HepG2 (cell line): ENCODE results near the gene CAMTA1.

Experiments
- ELF1 ChIP-seq: sonication (generic); formaldehyde crosslinking; IDR thresholded peaks from 2 replicates; pipeline ENCODE4 v1.4.0; 2020; ENCODE audit warnings: missing genetic modification reagents
- POLR2AphosphoS5 ChIP-seq: IDR thresholded peaks from 2 replicates; pipeline ENCODE4 v1.6.1; 2012; ENCODE audit warnings: low read depth, low read length

DNA sequence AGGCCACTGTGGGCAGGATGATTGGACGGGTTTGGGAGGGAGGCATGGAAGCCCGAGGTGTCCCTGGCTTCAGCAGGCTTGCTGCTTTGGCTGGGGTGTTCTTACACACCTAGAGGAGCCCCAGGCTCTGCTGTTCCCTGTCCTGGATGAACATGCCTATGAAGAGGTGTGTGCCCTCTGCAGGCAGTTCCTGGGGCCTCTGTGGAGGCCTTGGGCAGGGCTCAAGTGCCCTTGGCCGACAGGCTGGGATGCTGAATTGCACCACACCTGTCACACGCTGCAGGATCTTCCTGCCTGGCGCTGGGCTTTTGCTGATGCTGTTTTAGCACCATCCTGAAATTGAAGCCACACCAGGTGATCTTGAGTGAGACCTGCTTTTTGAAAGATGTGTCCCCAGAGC lies 570.8 kb downstream of the CAMTA1 start:
- TF ChIP-seq ELF1 (CRISPR knock-in tag), result no peak
- no peak for TF ChIP-seq POLR2AphosphoS5
